ENCODE measurements around the gene PTPN3.
"Not testable (repeated sequence)": the region's sequence is repeated elsewhere in the genome, so short reads cannot be mapped to it uniquely, and the experiment has no call there.

PTPN3 gene

GRCh38 chr9:109372246-109372645, 125.9 kb downstream of the PTPN3 start:
- H3K27me3 Mint-ChIP-seq (ENCODE audit: low read depth), result no peaks in the 10 kb centered on the region
- peaks cover 3% of the 10 kb centered on the region for H3K36me3 Mint-ChIP-seq (ENCODE audit: low read depth)
- H3K4me1 Mint-ChIP-seq, result no peaks in the 10 kb centered on the region
- peaks cover 8% of the 10 kb centered on the region for H3K9me3 Mint-ChIP-seq
- no peak for TF ChIP-seq CTCF (IDR thresholded peaks at IDR 0.05; ENCODE audit: unreplicated experiment in 3 of 3)
- no peak overlapping the region for H3K27ac Mint-ChIP-seq
- H3K4me3 Mint-ChIP-seq, result no peak overlapping the region

DNA sequence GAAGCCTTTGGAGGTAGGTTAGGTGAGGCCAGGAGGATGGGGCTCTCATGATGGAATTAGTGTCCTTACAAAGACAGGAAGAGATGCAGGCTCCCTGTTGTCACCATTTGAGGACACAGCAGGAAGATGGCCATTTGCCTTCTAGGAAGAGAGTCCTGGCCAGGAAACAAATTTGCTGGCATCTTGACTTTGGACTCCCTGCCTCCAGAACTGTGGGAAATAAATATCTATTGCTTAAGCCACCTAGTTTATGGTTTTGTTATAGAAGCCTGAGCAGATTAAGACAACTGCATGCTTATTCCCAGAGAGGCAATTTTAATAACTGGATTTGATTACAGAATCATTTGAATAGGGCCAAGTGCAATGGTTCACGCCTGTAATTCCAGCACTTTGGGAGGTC, 126.7 kb downstream of the PTPN3 start:
- Mint-ChIP-seq H3K4me3 (no peak overlapping the region), H3K4me1 (no peaks in the 10 kb centered on the region), H3K27me3 (ENCODE audit: low read depth) (no peaks in the 10 kb centered on the region), H3K27ac (no peak overlapping the region), H3K9me3 (peaks cover 8% of the 10 kb centered on the region), H3K36me3 (ENCODE audit: low read depth) (peaks cover 3% of the 10 kb centered on the region)
- no peak for TF ChIP-seq CTCF (IDR thresholded peaks at IDR 0.05; ENCODE audit: unreplicated experiment in 3 of 3)

DNA sequence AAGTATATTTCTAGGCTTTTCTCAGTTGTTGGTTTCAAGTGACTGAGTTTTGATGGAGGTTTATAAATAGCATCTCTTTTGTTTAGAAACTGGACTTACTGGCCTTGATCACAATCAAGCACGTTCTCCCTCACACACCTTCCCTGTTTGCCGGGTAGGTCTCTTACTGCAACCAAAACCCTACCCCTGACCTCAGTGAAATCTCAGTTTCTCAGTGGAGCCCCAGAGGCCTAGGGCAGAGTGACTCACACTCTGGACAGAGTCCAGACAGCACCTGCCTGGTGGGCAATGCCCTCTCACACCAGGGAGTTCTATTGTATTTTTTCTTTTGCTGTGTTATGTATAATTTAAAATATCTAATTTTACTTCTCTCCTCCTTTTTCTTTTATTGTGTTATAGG, 128.8 kb downstream of the PTPN3 start:
- H3K4me3 Mint-ChIP-seq, result no peak overlapping the region
- TF ChIP-seq CTCF (IDR thresholded peaks at IDR 0.05; ENCODE audit: unreplicated experiment in 3 of 3), result no peak
- peaks cover 8% of the 10 kb centered on the region for H3K9me3 Mint-ChIP-seq
- no peak overlapping the region for H3K27ac Mint-ChIP-seq
- peaks cover under 1% of the 10 kb centered on the region for H3K36me3 Mint-ChIP-seq (ENCODE audit: low read depth)
- no peaks in the 10 kb centered on the region for H3K4me1 Mint-ChIP-seq
- H3K27me3 Mint-ChIP-seq (ENCODE audit: low read depth), result peaks cover 6% of the 10 kb centered on the region

DNA sequence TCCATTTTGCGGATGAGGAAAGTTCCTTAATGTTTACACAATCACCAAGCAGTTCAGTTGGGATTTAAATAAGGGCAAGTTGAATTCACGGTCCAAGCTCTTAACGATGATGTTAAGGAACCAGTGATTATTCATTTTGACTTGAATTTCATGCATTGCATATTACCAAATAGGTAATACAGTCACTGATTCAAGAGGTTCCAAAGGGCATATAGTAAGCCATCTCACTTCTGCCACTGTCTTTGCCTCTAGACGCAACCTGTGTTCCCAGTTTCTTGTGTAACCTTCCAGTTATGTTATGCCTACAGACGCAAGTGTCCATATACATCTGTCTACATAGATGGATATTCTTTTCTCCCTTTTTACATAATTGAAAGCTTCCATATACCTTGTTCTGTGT, 137.3 kb downstream of the PTPN3 start:
- no peak for TF ChIP-seq CTCF (IDR thresholded peaks at IDR 0.05; ENCODE audit: unreplicated experiment in 3 of 3)
- H3K4me3 Mint-ChIP-seq, result no peak overlapping the region
- H3K36me3 Mint-ChIP-seq (ENCODE audit: low read depth), result no peaks in the 10 kb centered on the region
- peaks cover 14% of the 10 kb centered on the region for H3K27me3 Mint-ChIP-seq (ENCODE audit: low read depth)
- no peaks in the 10 kb centered on the region for H3K4me1 Mint-ChIP-seq
- no peaks in the 10 kb centered on the region for H3K9me3 Mint-ChIP-seq
- H3K27ac Mint-ChIP-seq, result no peak overlapping the region

DNA sequence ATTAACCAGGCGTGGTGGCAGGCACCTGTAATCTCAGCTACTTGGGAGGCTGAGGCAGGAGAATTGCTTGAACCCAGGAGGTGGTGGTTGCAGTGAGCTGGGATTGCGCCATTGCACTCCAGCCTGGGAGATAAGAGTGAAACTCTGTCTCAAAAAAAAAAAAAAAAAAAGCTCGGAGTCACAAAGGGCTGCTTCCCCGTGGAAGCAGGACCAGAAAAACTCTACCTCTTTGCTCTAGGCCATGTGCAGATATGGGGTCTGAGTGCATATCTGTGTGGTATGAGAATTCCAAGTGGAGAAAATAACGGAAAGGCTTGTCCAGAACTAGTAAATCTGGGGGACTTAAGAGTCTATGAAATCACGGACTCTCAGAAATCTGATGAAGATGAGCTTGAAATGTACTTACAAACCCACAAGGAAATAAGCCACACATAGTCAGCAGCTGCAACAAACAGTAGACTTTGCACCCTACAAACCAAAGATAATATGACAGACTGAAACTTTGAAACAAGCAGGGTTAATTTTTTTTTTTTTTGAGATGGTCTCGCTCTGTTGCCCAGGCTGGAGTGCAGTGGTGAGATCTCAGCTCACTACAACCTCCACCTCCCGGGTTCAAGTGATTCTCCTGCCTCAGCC, 139.0 kb downstream of the PTPN3 start:
- H3K4me1 Mint-ChIP-seq; H3K27ac Mint-ChIP-seq; H3K4me3 Mint-ChIP-seq; H3K27me3 Mint-ChIP-seq (ENCODE audit: low read depth); H3K36me3 Mint-ChIP-seq (ENCODE audit: low read depth); H3K9me3 Mint-ChIP-seq: not testable (repeated sequence)

DNA sequence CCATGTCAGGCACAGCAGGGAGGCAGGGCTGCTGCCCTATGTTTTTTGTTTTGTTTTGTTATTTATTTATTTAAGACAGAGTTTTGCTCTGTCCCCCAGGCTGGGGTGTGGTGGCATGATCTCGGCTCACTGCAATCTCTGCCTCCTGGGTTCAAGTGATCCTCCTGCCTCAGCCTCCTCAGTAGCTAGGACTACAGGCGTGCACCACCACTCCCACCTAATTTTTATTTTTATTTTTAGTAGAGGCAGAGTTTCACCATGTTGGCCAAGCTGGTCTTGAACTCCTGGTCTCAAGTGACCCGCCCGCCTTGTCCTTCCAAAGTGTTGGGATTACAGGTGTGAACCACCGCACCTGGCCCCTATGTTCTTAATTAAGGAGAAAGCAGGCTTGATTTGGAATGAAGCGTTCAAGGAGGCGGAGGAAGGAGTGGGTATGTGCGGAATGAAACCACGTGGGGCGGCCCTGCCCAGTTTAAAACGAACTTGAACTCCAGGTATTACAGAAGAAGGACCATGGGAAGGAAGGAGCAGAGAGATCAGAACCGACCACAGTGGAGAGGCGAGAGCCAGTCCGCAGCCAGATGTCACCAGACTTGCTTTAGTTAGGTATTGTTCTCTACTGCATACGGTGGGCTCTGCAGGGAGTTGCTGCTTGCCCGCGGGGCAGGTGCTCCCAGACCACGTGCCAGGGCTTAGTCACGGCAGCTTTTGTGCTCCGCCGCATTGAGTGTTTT, 142.4 kb downstream of the PTPN3 start:
- no peaks in the 10 kb centered on the region for H3K36me3 Mint-ChIP-seq (ENCODE audit: low read depth)
- H3K27me3 Mint-ChIP-seq (ENCODE audit: low read depth), result peaks cover 17% of the 10 kb centered on the region

More for the DNA sequence above, 142.4 kb downstream of the PTPN3 start:
- H3K9me3 Mint-ChIP-seq, result no peaks in the 10 kb centered on the region
- no peak for TF ChIP-seq CTCF (IDR thresholded peaks at IDR 0.05; ENCODE audit: unreplicated experiment in 3 of 3)
- no peaks in the 10 kb centered on the region for H3K4me1 Mint-ChIP-seq
- H3K27ac Mint-ChIP-seq, result no peak overlapping the region
- no peak overlapping the region for H3K4me3 Mint-ChIP-seq
